K562 (cell line): ENCODE data around the gene TNNT3.

ENCODE experiments used
- CHD7 ChIP-seq: fragments of 200-600 bp; sonication (generic); IDR thresholded peaks from one replicate; pipeline ENCODE4 v1.6.1; 2012; ENCODE audit warnings: mild to moderate bottlenecking, low read depth, low read length, inconsistent platforms
- ELF4 ChIP-seq: fragments of 450-650 bp; formaldehyde crosslinking; IDR thresholded peaks from 2 replicates; pipeline ENCODE4 v1.4.0; 2022; ENCODE audit warnings: missing genetic modification characterization
- STAT5B ChIP-seq: fragments of 250-450 bp; sonication (Bioruptor Pico); IDR thresholded peaks from 2 replicates; pipeline ENCODE4 v1.8.0; 2021; ENCODE audit warnings: mild to moderate bottlenecking, inconsistent platforms

- TF ChIP-seq ELF4 (CRISPR knock-in tag) (no peak), CHD7 (no peak), STAT5B (CRISPR knock-in tag) (no peak)
Observed at GRCh38 chr11:1928891-1929541, 9.5 kb downstream of the TNNT3 start.
